Measurements from ENCODE around the gene ST14.
"Not testable (repeated sequence)": the region's sequence is repeated elsewhere in the genome, so short reads cannot be mapped to it uniquely, and the experiment has no call there.

ST14 gene

GRCh38 chr11:130165601-130166456 is 6.2 kb downstream of the ST14 start:
- TF ChIP-seq ZNF274 (IDR thresholded peaks at IDR 0.05; ENCODE audit: low read depth, low read length) (no peak), YY1 (IDR thresholded peaks at IDR 0.05; ENCODE audit: insufficient read depth, insufficient read length) (no peak), SUZ12 (IDR thresholded peaks at IDR 0.05; ENCODE audit: extremely low read depth, insufficient read depth, insufficient read length) (no peak)
- Histone ChIP-seq H3K9me3 (ENCODE audit: insufficient read depth, low read length) (no peaks in the 10 kb centered on the region), H3K4me3 (ENCODE audit: insufficient read length, low read depth) (no peak overlapping the region), H3K4me1 (ENCODE audit: insufficient read depth, insufficient read length) (peaks cover 4% of the 10 kb centered on the region), H3K9ac (ENCODE audit: insufficient read length, low read depth) (no peak overlapping the region), H3K36me3 (ENCODE audit: insufficient read depth, insufficient read length, low read length) (no peaks in the 10 kb centered on the region), H3K27me3 (ENCODE audit: insufficient read depth, insufficient read length) (peaks cover 16% of the 10 kb centered on the region)
- no peak for DNase-seq (ENCODE audit: low read depth, low spot score)

DNA sequence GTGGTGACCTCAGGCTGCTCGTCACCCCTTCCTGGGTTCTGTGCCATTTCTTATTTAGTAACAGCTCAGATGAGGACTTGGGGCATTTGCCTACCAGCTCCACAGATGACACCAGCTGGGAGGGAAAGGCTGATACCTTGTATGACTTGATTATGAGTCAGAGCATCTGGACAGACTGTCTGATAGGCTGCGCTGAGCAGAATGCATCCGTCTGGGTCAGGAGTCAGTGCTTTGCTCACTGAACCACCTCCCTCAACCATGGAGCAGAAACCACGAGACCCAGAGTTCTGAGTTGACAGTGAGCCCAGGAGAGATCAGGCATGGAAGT is 6.8 kb downstream of the ST14 start:
- H3K9me3 ChIP-seq (ENCODE audit: insufficient read depth, low read length) = no peaks in the 10 kb centered on the region
- H3K4me3 ChIP-seq (ENCODE audit: insufficient read length, low read depth) = no peak overlapping the region
- no peaks in the 10 kb centered on the region for H3K36me3 ChIP-seq (ENCODE audit: insufficient read depth, insufficient read length, low read length)
- peaks cover 10% of the 10 kb centered on the region for H3K27me3 ChIP-seq (ENCODE audit: insufficient read depth, insufficient read length)
- no peak for TF ChIP-seq SUZ12 (IDR thresholded peaks at IDR 0.05; ENCODE audit: extremely low read depth, insufficient read depth, insufficient read length)
- DNase-seq (ENCODE audit: low read depth, low spot score) = no peak
- no peaks in the 10 kb centered on the region for H3K4me1 ChIP-seq (ENCODE audit: insufficient read depth, insufficient read length)
- no peak overlapping the region for H3K9ac ChIP-seq (ENCODE audit: insufficient read length, low read depth)

DNA sequence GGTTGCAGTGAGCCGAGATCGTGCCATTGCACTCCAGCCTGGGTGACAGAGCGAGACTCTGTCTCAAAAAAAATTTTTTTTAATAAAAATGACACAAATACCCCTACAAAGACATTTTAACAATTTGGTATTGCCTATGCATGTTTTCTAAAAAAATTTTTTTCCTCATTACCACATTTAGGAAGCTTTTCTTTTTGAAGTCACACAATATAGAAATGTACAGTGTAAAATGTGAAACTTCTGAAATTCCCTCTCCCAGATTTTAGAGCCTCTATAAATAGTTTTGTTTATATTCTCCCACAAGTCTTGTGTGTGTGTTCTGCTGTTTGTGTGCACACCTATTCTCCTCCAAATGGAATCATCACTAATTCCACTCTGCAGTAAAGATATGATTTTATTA is 7.6 kb downstream of the ST14 start:
- Histone ChIP-seq H3K4me3 (ENCODE audit: insufficient read length, low read depth) (no peak overlapping the region), H3K36me3 (ENCODE audit: insufficient read depth, insufficient read length, low read length) (no peaks in the 10 kb centered on the region), H3K27me3 (ENCODE audit: insufficient read depth, insufficient read length) (peaks cover 6% of the 10 kb centered on the region), H3K4me1 (ENCODE audit: insufficient read depth, insufficient read length) (no peaks in the 10 kb centered on the region), H3K9ac (ENCODE audit: insufficient read length, low read depth) (no peak overlapping the region), H3K9me3 (ENCODE audit: insufficient read depth, low read length) (no peaks in the 10 kb centered on the region)
- no peak for DNase-seq (ENCODE audit: low read depth, low spot score)
- no peak for TF ChIP-seq SUZ12 (IDR thresholded peaks at IDR 0.05; ENCODE audit: extremely low read depth, insufficient read depth, insufficient read length)
- no peak for TF ChIP-seq YY1 (IDR thresholded peaks at IDR 0.05; ENCODE audit: insufficient read depth, insufficient read length)
- no peak for TF ChIP-seq ZNF274 (IDR thresholded peaks at IDR 0.05; ENCODE audit: low read depth, low read length)

DNA sequence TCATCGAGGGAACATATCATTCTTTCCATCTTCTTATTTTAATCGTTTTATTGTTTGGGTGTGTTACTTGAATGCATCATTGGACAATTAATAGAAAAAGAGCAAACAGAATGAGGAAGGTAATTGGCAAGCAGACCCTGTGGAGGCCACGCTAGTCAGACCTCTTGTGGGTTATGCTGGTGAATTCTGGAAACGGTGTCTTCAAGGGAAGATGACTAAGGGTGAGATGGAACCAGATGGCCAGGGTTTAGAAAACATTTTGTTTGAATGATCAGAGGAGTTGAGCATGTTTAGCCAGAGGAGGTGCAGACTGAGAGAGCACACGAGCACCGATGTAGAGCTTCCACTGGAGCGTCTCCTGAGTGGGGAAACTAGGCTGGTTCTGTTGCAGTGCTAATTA is 8.5 kb downstream of the ST14 start:
- H3K4me3 ChIP-seq (ENCODE audit: insufficient read length, low read depth) = no peak overlapping the region
- H3K36me3 ChIP-seq (ENCODE audit: insufficient read depth, insufficient read length, low read length) = no peaks in the 10 kb centered on the region
- no peaks in the 10 kb centered on the region for H3K9me3 ChIP-seq (ENCODE audit: insufficient read depth, low read length)
- H3K9ac ChIP-seq (ENCODE audit: insufficient read length, low read depth) = no peak overlapping the region
- no peak for DNase-seq (ENCODE audit: low read depth, low spot score)
- no peaks in the 10 kb centered on the region for H3K27me3 ChIP-seq (ENCODE audit: insufficient read depth, insufficient read length)
- H3K4me1 ChIP-seq (ENCODE audit: insufficient read depth, insufficient read length) = no peaks in the 10 kb centered on the region
- no peak for TF ChIP-seq YY1 (IDR thresholded peaks at IDR 0.05; ENCODE audit: insufficient read depth, insufficient read length)
- no peak for TF ChIP-seq SUZ12 (IDR thresholded peaks at IDR 0.05; ENCODE audit: extremely low read depth, insufficient read depth, insufficient read length)
- TF ChIP-seq ZNF274 (IDR thresholded peaks at IDR 0.05; ENCODE audit: low read depth, low read length) = no peak

- TF ChIP-seq SUZ12 (IDR thresholded peaks at IDR 0.05; ENCODE audit: extremely low read depth, insufficient read depth, insufficient read length) (no peak), ZNF274 (IDR thresholded peaks at IDR 0.05; ENCODE audit: low read depth, low read length) (no peak), YY1 (IDR thresholded peaks at IDR 0.05; ENCODE audit: insufficient read depth, insufficient read length) (no peak)
- Histone ChIP-seq H3K4me3 (ENCODE audit: insufficient read length, low read depth) (no peak overlapping the region), H3K9ac (ENCODE audit: insufficient read length, low read depth) (no peak overlapping the region), H3K4me1 (ENCODE audit: insufficient read depth, insufficient read length) (no peaks in the 10 kb centered on the region), H3K36me3 (ENCODE audit: insufficient read depth, insufficient read length, low read length) (no peaks in the 10 kb centered on the region), H3K27me3 (ENCODE audit: insufficient read depth, insufficient read length) (no peaks in the 10 kb centered on the region), H3K9me3 (ENCODE audit: insufficient read depth, low read length) (no peaks in the 10 kb centered on the region)
- DNase-seq (ENCODE audit: low read depth, low spot score) = no peak
Observed at GRCh38 chr11:130170345-130170744, 10.8 kb downstream of the ST14 start.

DNA sequence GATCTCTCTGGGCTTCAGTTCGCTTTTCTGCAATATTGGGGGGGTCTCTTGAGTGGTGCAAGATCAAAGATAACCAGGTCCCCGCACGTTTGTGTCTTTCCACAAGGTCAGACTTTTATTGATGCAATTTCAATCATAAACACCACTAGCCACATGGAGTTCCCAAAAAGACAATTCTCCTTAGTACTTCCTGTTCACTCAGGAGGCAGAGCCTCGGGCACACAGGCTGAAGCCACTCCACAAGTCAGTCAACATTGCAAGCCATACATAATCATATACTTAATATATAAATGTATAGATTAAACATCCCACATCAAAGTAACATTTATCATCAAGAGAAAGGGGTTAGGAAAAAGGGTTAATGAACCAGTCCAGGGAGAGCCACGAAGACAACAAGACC is 12.0 kb downstream of the ST14 start:
- H3K27me3 ChIP-seq (ENCODE audit: insufficient read depth, insufficient read length) = no peaks in the 10 kb centered on the region
- no peaks in the 10 kb centered on the region for H3K9me3 ChIP-seq (ENCODE audit: insufficient read depth, low read length)
- H3K36me3 ChIP-seq (ENCODE audit: insufficient read depth, insufficient read length, low read length) = no peaks in the 10 kb centered on the region
- no peak for DNase-seq (ENCODE audit: low read depth, low spot score)
- H3K9ac ChIP-seq (ENCODE audit: insufficient read length, low read depth) = no peak overlapping the region
- H3K4me1 ChIP-seq (ENCODE audit: insufficient read depth, insufficient read length) = no peaks in the 10 kb centered on the region
- TF ChIP-seq SUZ12 (IDR thresholded peaks at IDR 0.05; ENCODE audit: extremely low read depth, insufficient read depth, insufficient read length) (no peak), YY1 (IDR thresholded peaks at IDR 0.05; ENCODE audit: insufficient read depth, insufficient read length) (no peak), ZNF274 (IDR thresholded peaks at IDR 0.05; ENCODE audit: low read depth, low read length) (no peak)
- no peak overlapping the region for H3K4me3 ChIP-seq (ENCODE audit: insufficient read length, low read depth)

DNA sequence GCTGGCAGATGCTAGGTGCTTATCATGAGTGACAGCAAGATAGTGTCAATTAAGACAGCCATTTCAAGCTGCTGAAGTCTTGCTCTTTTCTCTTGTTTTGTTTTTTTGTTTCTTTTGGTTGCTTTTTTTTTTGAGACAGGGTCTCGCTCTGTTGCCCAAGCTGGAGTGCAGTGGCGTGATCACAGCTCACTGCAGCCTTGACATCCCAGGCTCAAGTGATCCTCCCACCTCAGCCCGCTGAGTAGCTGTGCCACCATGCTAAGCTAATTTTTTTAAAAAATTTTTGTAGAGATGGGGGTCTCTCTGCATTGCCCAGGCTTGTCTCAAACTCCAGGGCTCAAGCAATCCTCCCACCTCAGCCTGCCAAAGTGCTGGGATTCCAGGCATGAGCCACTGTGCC is 12.4 kb downstream of the ST14 start:
- not testable (repeated sequence) for H3K4me3 ChIP-seq (ENCODE audit: insufficient read length, low read depth); H3K9ac ChIP-seq (ENCODE audit: insufficient read length, low read depth); H3K4me1 ChIP-seq (ENCODE audit: insufficient read depth, insufficient read length); DNase-seq (ENCODE audit: low read depth, low spot score); H3K27me3 ChIP-seq (ENCODE audit: insufficient read depth, insufficient read length); H3K9me3 ChIP-seq (ENCODE audit: insufficient read depth, low read length); H3K36me3 ChIP-seq (ENCODE audit: insufficient read depth, insufficient read length, low read length)

Measured in NT2/D1 (cell line).